GOT3 (cell line): Measurements from ENCODE around the gene PHC2.

Experiments
- DNase-seq: peaks from one replicate; lab custom pipeline; 2025; ENCODE audit warnings: mixed read lengths; lab: John Stamatoyannopoulos, UW

The PHC2 gene

DNA sequence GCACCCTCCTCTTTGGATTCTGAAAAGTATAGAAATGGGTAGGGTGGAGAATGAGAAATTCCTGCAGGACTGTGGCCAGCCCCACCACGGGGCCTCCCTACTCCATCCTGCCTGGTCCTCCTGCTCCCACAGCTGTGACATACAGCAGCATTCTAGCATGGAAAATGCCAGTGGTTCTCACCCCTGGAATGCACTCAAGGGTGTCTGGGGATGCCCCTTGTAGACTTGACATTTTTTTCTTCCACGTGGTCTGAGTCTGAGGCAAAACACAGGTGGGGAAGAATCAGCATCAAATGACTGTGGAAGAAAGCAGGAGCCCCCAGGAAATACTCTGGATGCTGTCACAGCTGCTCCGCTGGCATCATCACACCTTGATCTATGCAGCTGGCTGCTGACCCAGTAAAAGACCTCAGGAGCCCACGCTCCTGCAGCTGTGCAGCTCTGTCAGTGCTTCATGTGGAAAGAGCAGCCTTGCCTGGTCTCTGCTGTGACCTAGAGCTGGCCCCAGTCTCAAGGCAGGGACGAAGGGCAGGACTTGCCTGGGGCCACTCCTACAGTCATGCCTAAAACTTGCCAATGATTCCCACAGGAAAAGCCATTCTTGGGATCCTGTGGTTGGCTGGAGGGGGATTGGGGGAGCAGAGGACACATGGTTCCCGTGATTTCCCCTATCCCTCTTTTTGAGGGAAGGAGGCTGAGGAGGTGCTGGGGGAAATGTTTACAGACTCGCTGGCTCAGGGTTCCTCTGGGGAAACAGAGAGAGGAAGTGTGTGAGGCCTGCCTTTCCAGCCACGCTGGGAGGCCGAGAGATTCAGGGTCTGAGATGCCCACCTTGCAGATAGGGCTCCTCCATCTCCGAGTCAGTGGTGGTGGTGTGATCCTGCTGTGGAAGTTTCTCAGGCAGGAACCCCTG, 99.2 kb downstream of the PHC2 start:
- no peak for DNase-seq

- no peak for DNase-seq
These were observed 100.0 kb downstream of the PHC2 start for GRCh38 chr1:33330906-33331305.

- DNase-seq, result no peak
These were observed 100.5 kb downstream of the PHC2 start for GRCh38 chr1:33330361-33330890.

- no peak for DNase-seq
These were observed 101.1 kb downstream of the PHC2 start for GRCh38 chr1:33329600-33330305.

- no peak for DNase-seq
These were observed 102.1 kb downstream of the PHC2 start for GRCh38 chr1:33328817-33329216.

DNA sequence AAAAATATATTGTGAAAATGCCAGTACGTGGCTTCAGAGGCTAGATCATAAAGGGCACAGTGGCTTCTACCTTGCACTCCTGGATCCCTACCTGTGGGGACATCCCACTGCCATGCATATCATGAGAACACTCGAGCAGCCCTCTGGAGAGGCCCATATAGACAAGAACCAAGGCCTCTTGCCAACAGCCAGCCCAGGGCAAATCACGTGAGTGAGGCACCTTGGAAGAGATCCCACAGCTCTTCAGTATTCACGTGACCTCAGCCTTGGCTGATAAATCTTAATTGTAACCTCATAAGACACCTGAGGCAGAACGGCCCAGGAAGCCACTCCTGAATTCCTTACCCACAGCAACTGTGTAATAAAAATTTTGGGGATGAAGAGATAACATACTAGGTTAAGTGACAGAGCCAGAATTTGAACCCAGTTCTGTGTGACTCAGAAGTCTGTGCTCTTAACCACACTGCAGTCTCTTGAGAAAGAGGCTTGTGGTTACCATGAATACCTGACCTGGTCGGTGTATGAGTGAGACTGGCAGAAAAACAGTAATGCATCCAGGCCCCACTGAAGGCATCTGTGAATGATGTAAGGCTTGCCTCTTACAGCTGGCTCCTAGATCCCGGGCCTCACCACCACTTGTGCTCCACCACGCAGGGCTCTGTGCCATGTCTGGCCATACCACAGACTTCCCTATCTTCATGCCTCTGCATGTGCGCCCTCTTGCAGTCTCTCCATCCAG, 103.1 kb downstream of the PHC2 start:
- DNase-seq, result no peak

DNA sequence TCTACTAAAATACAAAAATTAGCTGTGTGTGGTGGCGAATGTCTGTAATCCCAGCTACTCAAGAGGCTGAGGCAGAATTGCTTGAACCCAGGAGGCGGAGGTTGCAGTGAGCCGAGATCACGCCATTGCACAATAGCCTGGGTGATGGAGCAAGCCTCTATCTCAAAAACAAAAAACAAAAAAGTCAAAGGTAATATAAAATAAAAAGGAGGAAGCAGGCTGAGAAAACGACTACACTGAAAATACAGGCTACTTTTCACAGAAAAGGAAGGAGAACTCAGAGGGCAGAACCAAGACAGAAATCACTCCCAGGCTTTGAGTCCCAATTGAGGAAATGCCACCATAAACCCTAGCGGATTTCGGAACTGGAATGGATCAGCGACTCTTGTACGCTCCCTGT, 104.1 kb downstream of the PHC2 start:
- no peak for DNase-seq

DNA sequence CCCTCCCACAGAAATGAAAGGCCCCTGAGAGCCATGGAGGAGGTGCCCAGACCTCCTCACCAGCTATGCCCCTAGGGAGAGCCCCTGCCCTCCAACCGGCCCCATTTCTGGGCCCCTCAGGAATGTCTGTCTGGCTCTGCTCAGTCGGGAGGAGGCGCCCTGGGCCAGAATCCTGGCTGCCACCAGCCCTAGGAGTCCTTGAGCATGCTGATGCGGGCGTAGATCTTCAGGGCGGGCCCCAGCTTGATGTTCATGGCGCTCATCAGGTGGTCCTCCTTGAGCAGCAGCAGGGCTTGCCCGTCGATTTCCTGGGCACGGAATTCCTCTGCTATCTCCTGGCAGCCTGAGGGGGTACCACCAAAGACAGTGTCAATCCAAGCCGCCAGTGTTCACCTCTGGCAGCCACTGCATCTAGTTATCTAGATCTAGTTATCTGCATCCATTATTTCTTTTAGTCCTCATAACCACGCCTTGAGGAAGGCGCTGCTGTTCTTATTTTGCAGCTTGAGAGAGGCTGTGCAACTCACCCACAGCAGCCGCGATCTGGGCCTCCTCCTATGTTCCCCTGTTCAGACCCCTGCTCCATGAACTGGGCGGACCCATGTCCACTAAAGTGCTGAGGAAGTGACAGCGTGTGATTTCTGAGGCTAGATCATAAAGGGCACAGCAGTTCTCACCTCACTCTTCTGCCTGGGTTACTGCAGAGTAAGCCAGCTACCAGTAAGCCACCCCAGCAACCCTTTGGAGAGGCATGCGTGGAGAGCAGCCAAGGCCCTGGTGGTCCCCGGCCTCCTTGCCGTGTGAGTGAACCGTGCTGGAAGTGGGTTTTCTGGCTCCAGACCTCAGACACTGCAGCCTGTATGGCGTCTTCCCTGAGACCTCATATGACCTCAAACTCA, 106.0 kb downstream of the PHC2 start:
- no peak for DNase-seq

DNA sequence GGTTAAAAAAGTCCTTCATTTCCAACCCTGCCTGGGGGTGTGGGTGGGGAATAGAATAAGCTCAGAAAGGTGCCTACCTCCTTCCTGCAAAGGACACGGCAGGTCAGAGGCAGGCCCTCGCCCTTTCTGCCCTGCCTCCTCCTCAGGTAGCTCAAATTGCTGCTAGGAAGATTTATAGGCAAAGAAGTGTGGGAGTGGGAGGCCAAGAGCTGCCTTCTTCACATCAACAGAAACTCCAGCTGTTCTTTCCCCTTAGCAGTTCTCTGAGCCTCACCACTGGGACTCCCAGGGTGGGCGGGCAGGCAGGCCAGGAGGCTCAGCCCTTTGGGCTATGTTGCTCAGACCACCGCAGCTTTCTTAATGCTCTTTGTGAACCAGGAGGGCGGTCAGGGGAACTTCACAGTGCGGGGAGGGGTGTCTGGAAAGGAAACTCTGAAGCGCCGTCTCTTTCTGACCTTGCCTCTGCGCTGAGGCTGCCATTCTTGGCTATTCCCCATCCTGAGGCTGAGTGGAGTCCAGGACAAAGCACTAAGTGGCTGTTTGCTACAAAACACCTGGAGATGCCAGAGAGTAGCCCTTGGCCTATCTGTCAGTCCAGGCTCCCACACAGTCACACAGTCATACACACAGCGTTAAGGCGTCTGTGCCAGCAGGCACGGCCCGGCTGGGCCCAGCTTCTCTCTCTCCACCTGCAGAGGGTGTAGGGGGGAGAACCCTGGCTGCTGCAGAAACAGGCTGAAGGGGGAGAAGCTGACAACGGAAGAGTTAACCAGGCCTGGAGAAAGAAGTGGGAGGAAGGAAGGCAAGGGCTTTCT, 107.0 kb downstream of the PHC2 start:
- DNase-seq, result no peak

DNA sequence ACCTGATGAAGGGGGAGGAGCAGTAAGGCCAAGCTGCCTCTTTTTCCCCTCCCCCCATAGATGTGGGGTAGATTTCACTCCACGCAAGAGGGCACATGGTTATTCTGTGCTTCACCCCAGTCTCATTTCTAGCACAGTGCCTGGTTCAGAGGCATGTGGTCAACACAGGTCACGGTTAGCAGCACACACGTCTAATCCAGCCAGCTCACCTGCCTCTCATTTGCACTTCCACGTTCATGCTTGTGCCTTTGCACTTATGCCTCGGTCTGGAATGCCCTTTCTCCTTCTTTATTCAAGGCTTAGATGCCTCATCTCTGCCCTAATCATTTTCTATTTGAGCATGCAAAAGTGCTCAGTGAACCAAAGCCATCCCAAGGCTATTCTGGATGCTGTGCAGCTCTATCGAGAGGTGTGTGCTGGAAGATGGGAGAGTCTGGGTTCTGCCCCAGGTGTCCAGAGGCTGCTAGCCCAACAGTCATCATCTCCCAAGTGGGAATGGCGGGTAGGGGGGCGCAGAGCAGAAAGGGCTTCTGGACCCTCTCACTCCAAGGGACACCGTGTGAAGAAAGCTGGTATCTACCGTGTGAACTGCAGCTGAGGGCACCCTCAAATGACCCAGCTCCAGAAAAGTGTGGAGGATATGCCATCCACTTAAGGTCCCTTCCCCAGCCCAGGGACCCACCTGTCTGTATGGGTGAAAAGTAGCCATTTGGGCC, 107.9 kb downstream of the PHC2 start:
- DNase-seq, result no peak

DNA sequence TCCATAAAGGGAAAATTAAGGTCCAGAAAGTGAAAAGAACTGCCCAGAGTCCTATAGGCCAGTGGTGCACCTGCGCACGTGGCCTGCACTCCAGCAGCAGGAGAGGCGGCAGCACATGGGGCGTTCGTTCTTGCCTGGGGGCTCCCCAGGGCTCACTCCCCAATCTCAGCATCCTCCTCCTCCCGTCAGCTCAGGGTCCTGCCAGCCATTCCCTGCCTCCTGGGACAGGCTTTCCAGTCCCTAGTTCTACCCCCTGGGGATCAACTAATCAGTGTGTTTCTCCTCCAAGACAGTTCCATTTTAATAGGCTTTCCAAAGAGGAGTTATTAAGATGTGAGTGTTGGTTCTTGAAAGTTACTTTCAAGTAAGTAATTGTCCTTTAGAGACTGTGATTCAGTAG, 108.8 kb downstream of the PHC2 start:
- DNase-seq, result no peak

- no peak for DNase-seq
These were observed 109.7 kb downstream of the PHC2 start for GRCh38 chr1:33321178-33321577.

- no peak for DNase-seq
These were observed 110.2 kb downstream of the PHC2 start, which contains the start of gene A3GALT2 for GRCh38 chr1:33320619-33321165. Gene A3GALT2 (minus strand): TSS chr1:33321098. CDS start chr1:33321098, 0 bp downstream.

DNA sequence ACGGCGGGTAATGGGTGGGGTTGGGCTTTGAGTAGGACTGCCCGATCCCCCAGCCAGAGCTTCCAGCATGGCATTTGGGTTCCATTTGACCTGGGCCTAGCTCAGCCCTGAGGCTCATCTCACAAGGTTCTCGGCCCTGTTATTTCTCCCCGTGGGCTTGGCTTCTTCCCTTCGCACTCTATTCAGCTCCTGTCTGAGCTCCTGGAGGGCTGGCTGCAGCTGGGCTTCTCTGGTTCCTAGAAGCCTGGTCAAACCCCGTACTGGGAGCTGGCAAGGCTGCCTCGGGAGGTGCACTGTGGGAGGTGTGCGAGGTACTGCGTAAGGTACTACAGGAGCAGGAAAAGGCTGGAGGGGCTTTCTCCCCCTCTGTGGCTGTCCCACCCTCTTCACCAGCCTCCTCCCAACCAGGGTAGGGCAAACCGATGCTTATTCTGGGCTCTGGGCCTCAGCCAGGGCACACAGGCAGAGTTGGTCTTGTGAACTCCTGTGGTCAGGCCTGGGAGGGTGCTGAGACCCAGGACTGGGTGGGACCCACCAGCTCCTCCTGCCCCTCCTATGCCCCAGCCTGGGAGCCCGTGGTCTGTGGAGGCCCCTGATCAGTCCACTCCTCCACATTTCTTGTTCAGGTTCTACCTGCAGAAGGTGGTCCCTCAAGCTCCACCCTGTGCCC, 110.8 kb downstream of the PHC2 start:
- DNase-seq, result no peak

- no peak for DNase-seq
These were observed 111.5 kb downstream of the PHC2 start for GRCh38 chr1:33319186-33319948.

- no peak for DNase-seq
These were observed 112.9 kb downstream of the PHC2 start for GRCh38 chr1:33317946-33318345.

- DNase-seq, result no peak
These were observed 113.5 kb downstream of the PHC2 start for GRCh38 chr1:33317354-33317753.

DNA sequence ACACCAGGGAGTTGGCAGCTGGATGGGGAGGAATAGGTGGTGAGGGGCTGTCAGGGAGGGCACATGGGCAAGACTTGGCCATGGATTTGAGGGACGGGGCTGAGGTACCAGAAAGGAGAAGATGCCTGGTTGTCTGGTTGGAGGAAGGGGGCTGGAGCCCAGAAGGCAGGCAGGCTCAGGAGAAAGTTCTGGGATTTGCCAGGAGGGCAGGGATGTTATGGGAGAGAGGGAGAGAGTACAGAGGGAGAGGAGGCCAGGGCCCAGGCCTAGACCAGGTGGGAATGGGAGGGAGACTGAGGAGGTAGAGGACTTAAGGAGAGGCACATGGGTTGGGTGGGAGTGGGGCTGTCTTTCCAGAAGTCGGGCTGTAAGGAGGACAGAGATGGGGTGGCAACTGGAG, 114.3 kb downstream of the PHC2 start:
- no peak for DNase-seq
